ENCODE data around the gene S100A6. TPM values are rescaled to one million over a fixed set of nuclear protein-coding genes. Genes with fewer than 3 reads are reported as not detected.
"Not testable (repeated sequence)": the region's sequence is repeated elsewhere in the genome, so short reads cannot be mapped to it uniquely, and the experiment has no call there.

The S100A6 gene
- total RNA-seq, 6 experiments from 2014 or later: 6.6 to 24.0 (median 12.0) TPM

DNA sequence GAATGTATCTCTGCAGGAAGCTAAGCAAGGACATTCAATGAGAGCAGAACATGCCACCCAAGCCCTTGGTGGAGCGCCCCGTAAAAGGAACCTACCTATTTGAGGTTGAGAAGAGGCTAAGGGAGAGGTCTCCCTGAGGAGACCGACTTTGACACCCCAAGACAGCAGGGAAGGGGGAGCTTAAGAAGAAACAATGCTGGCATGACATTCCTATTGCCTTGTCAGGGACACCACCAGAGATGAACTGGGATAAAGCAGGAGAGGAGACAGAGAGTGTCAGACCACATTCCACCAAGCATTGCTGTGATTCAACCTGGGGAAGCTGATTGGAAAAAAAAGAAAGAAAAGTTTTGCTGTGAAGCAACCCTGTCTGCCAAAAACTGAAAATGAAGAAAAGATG lies 43.1 kb upstream of the S100A6 start:
- no peak for TF ChIP-seq POLR2A (IDR thresholded peaks at IDR 0.05)
- TF ChIP-seq, protein P1, sequence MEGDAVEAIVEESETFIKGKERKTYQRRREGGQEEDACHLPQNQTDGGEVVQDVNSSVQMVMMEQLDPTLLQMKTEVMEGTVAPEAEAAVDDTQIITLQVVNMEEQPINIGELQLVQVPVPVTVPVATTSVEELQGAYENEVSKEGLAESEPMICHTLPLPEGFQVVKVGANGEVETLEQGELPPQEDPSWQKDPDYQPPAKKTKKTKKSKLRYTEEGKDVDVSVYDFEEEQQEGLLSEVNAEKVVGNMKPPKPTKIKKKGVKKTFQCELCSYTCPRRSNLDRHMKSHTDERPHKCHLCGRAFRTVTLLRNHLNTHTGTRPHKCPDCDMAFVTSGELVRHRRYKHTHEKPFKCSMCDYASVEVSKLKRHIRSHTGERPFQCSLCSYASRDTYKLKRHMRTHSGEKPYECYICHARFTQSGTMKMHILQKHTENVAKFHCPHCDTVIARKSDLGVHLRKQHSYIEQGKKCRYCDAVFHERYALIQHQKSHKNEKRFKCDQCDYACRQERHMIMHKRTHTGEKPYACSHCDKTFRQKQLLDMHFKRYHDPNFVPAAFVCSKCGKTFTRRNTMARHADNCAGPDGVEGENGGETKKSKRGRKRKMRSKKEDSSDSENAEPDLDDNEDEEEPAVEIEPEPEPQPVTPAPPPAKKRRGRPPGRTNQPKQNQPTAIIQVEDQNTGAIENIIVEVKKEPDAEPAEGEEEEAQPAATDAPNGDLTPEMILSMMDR (IDR thresholded peaks at IDR 0.05): no peak
- intact Hi-C loops (cut with DNase I): loop anchor here in 1 of 2 donors (10.0 kb wide), 1 partner anchor 66 kb away; no protein-coding TSS in a partner anchor
- Histone ChIP-seq H3K4me1 (no peaks in the 10 kb centered on the region), H3K9me3 (no peaks in the 10 kb centered on the region), H3K27ac (no peak overlapping the region), H3K27me3 (no peaks in the 10 kb centered on the region), H3K36me3 (no peaks in the 10 kb centered on the region), H3K4me3 (no peak overlapping the region)
- ATAC-seq (no peak), DNase-seq (no peak)
- WGBS (ENCODE audit: insufficient coverage, low coverage, low lambda C conversion rate, missing lambda C conversion rate): 69% methylated on average over 3 of the region's 3 CpGs

DNA sequence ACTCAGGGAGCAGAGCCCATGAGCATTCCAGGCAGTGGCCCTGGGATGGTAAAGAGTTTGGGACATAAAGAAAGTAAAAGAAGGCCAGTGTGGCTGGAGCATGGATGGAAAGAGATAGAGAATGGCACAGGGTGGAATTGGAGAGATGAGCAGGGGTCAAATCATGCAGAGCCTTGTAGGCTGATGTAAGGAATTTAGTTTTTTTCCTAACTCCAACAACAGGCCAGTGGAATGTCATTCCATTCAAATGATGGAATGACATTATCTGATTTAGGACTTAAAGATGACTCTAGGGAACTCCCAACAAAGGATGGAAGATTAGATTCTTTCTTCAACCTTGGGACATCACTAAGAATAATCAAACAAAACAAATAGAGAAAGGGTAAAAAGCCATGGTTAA lies 42.7 kb upstream of the S100A6 start:
- Histone ChIP-seq H3K4me3 (no peak overlapping the region), H3K27me3 (no peaks in the 10 kb centered on the region), H3K9me3 (no peaks in the 10 kb centered on the region), H3K36me3 (no peaks in the 10 kb centered on the region), H3K4me1 (no peaks in the 10 kb centered on the region), H3K27ac (no peak overlapping the region)
- intact Hi-C loops (cut with DNase I): loop anchor here in 1 of 2 donors (10.0 kb wide), 1 partner anchor 66 kb away; no protein-coding TSS in a partner anchor
- ATAC-seq: no peak
- DNase-seq: no peak
- TF ChIP-seq, protein P1 (IDR thresholded peaks at IDR 0.05): no peak
- no peak for TF ChIP-seq POLR2A (IDR thresholded peaks at IDR 0.05)

DNA sequence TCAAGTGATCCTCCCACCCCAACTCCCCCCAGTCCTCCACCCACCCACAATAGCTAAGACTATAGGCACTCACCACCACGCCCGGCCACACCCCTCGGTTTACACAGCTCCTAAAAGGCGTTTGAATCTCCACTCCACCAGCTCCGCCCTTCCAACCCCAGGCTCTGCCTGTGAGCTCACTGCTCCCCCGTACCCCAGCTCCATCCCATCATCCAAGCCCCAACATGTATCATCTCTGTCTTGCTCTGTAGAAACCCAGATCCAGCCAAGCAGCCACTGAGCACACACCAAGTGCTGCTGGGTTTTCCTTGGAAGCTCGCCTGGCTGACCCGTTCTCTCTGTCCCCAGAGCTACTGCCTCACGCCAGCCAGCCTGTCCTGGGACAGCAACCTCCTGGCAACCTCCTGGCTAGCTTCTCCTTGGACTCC lies 41.8 kb upstream of the S100A6 start:
- no peak for TF ChIP-seq POLR2A (IDR thresholded peaks at IDR 0.05)
- TF ChIP-seq, protein P1 (IDR thresholded peaks at IDR 0.05): no peak
- Histone ChIP-seq H3K9me3 (no peaks in the 10 kb centered on the region), H3K4me1 (peaks cover 0 to 3% (median 0%) of the 10 kb centered on the region in 4 donors), H3K36me3 (no peaks in the 10 kb centered on the region), H3K4me3 (no peak overlapping the region), H3K27me3 (no peaks in the 10 kb centered on the region), H3K27ac (no peak overlapping the region)
- WGBS (ENCODE audit: insufficient coverage, low coverage, low lambda C conversion rate, missing lambda C conversion rate): 62% methylated on average over 9 of the region's 9 CpGs
- no peak for DNase-seq
- intact Hi-C loops (cut with DNase I): loop anchor here in 1 of 2 donors (10.0 kb wide), 1 partner anchor 67 kb away; no protein-coding TSS in a partner anchor
- ATAC-seq: no peak

DNA sequence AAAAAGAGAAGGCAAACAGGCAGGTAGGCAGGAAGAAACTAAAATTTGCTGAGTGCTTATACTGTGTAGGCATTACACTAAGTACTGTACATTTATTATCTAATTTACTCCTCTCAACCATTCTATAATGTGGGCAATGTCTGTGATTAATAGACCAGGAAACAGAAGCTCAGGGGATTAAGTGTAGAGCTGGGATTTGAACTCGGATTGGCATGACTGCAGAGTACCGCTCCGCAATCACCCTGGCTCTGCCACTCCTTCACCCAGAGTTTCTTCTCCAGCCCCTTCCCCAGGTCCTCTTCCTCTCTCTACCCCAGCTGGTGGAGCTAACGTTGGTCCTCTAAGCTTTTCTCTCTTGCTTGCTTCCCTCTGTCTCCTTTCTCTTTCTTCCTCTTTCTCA lies 41.3 kb upstream of the S100A6 start:
- Histone ChIP-seq H3K27ac (no peak overlapping the region), H3K36me3 (no peaks in the 10 kb centered on the region), H3K4me3 (no peak overlapping the region), H3K4me1 (peaks cover 0 to 3% (median 0%) of the 10 kb centered on the region in 4 donors), H3K9me3 (no peaks in the 10 kb centered on the region), H3K27me3 (no peaks in the 10 kb centered on the region)
- 66% methylated on average over 4 of the region's 4 CpGs for WGBS (ENCODE audit: insufficient coverage, low coverage, low lambda C conversion rate, missing lambda C conversion rate)
- ATAC-seq (no peak), DNase-seq (no peak)
- TF ChIP-seq, protein P1 (IDR thresholded peaks at IDR 0.05): no peak
- no peak for TF ChIP-seq POLR2A (IDR thresholded peaks at IDR 0.05)
- intact Hi-C loops (cut with DNase I): loop anchor here in 1 of 2 donors (10.0 kb wide), 1 partner anchor 68 kb away; no protein-coding TSS in a partner anchor

DNA sequence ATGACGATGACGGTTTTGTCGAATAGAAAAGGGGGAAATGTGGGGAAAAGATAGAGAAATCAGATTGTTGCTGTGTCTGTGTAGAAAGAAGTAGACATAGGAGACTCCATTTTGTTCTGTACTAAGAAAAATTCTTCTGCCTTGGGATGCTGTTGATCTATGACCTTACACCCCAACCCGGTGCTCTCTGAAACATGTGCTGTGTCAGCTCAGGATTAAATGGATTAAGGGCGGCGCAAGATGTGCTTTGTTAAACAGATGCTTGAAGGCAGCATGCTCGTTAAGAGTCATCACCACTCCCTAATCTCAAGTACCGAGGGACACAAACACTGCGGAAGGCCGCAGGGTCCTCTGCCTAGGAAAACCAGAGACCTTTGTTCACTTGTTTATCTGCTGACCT lies 39.7 kb upstream of the S100A6 start:
- intact Hi-C loops (cut with DNase I): loop anchor here in 1 of 2 donors (10.0 kb wide), 1 partner anchor 69 kb away; no protein-coding TSS in a partner anchor
- not testable (repeated sequence) for ATAC-seq, H3K4me1 ChIP-seq, H3K27me3 ChIP-seq, H3K9me3 ChIP-seq, H3K36me3 ChIP-seq, H3K27ac ChIP-seq, H3K4me3 ChIP-seq, DNase-seq
- 75% methylated on average over 7 of the region's 10 CpGs for WGBS (ENCODE audit: insufficient coverage, low coverage, low lambda C conversion rate, missing lambda C conversion rate)

DNA sequence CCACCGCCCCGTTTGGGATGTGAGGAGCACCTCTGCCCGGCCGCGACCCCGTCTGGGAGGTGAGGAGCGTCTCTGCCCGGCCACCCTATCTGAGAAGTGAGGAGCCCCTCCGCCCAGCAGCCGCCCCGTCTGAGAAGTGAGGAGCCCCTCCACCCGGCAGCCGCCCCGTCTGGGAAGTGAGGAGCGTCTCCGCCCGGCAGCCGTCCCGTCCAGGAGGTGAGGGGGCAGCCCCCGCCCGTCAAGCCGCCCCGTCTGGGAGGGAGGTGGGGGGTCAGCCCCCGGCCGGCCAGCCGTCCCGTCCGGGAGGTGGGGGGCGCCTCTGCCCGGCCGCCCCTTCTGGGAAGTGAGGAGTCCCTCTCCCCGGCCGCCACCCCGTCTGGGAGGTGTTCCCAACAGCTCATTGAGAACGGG lies 39.3 kb upstream of the S100A6 start:
- 100% methylated on average over 1 of the region's 35 CpGs for WGBS (ENCODE audit: insufficient coverage, low coverage, low lambda C conversion rate, missing lambda C conversion rate)
- H3K9me3 ChIP-seq, DNase-seq, H3K4me3 ChIP-seq, H3K27me3 ChIP-seq, H3K36me3 ChIP-seq, H3K27ac ChIP-seq, ATAC-seq, H3K4me1 ChIP-seq: not testable (repeated sequence)
- intact Hi-C loops (cut with DNase I): loop anchor here in 1 of 2 donors (10.0 kb wide), 1 partner anchor 70 kb away; no protein-coding TSS in a partner anchor

Data from right lobe of liver (tissue), 6 donors.